Endometrial microvascular endothelial cells (primary cell): ENCODE results near the gene SERBP1. TPM values are rescaled to one million over a fixed set of nuclear protein-coding genes. Genes with fewer than 3 reads are reported as not detected.
"Not testable (repeated sequence)": the region's sequence is repeated elsewhere in the genome, so short reads cannot be mapped to it uniquely, and the experiment has no call there.

Experiments
- in situ Hi-C: cut with HindIII; loops from 2 replicates; pipeline ENCODE4 v1.10.0; 2017; ENCODE audit warnings: low sequenced_read_pairs, low pct_unique_long_range_greater_than_20kb; ENCODE audit errors: inconsistent ontology term
- total RNA-seq: library from RNA; depleted of rRNA; stranded (reverse); fragments of >200 nt; gene quantifications from one replicate; pipeline ENCODE4 v1.2.3, GENCODE V29; 2015; ENCODE audit errors: inconsistent ontology term

Gene SERBP1
- total RNA-seq, 1 donor from 2014 or later: 328 TPM

DNA sequence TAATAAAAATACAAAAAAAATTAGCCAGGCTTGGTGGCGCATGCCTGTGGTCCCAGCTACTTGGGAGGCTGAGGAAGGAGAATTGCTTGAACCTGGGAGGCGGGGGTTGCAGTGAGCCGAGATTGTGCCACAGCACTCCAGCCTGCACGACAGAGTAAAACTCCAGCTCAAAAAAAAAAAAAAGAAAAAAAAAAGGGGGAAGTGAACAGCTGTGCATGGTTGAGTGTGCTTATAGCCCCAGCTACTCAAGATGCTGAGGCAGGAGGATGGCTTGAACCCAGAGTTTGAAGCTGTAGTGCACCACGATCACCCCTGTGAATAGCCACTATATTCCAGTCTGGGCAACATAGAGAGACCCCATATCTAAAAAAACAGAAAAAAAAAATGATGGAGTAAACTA, 15.8 kb upstream of the SERBP1 start:
- in situ Hi-C loops: not testable (repeated sequence)

DNA sequence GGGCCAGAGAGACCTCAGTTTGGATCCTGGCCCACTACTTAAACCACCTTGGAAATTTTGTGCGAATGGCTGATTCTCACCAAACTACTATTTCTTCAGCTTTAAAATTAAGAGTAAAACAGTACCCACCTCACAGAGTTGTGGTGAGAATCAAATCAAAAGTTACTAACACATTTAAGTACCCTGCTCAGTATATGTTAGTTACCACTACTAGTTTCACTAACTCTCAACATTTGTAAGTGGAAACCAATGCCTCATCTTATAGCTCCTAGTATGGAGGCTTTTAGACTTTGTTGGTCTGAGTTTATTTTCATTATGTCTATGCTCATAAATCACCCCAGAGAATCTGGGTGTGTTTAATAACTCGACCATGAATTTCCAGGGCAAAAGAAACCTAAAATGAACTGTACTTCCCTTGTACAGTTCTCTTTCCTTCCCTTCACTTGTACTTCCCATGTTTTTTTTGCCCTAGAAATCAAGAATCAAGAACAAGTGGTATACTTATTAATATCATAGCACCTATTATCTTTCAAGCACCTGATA, 11.6 kb upstream of the SERBP1 start:
- in situ Hi-C loops: no loop called here

DNA sequence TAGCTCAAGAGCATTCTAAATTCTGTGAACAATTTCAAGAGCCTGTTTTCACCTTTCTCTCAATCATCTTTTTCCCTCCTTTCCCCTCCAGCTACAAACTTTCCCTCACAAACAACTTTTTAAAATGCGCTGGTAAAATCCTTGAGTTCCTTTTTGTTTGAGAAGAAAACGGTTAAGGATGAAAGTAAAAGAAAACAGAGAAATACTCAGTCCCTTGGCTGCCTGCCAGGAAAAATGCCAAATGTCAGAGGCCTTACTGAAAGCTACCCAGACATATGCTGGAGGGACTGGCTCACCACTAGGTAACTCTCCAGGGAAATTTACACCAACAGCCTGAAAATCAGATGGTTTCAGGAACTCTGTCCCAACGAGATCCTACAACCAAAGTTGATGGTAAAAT, 11.0 kb upstream of the SERBP1 start:
- in situ Hi-C loops: no loop called here

DNA sequence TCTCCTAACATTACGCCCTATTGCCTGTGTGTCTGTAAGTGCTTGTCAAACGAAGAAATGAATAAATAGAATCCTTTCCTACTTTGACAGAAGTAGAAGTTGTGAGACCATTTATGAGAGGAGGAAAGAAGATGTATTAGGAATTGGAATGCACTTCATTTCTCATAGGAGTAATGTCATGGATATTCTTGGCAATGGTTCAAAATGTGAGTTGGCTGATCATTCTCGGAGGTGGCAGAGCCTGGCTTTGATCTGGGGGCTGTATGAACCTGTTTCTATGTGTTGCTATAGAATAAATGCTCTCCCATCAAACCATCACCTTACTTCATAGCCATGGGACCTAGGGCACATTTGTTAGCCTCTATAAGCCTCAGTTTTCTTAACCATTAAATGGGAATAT, 10.1 kb upstream of the SERBP1 start:
- in situ Hi-C loops: no loop called here

DNA sequence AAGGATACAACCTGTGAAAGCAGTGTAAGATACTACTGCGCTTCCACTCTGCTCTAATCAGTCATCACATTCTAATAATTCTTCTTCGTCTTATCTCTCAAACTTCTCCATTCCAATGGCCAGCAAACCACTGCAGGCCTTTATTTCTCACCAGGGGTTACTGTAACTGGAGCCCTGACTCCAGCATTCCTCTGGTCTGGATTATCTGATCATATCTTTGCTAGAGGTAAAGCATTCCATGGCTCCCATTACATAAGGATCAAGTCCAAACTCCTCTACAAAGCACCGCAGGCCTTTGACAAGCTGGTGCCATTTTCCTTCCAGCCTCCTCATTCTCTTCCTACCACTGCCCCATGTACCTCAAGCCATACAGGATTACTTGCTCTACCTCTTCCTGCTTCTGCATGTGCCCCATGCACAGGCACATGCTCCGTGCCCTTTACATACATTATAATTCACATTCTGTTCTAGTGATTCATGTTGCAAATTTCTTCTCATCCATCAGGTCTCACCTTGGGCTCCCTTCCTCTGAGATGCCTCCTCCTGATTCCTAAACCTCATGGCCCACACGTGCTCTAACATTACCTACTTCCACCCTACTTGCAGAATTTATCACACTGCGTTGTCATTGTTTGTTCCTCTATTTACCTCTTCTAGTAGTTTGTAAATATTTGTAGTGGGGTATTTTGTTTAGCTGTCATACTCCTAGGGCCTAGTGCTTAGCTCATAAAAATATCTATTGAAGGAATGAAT, 9.3 kb upstream of the SERBP1 start:
- in situ Hi-C loops: no loop called here

DNA sequence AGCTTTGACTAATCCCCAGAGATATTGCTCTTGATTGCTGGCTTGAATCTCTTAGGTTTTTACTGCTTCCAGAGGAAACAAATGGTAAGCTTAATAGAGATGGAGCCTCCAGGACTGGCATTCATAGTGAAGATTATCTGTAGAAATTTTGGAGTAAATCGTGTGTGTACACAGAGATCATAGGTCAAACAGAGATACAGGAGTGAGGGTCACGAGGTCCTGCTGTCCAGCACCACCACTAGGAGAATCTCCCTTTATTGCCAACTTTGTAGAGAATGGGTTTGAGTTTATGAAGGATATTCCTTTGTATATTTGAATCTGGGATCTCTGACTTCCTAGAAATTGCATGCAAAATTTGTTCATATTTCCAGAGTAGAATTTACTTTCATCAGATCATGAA, 7.8 kb upstream of the SERBP1 start:
- in situ Hi-C loops: no loop called here

DNA sequence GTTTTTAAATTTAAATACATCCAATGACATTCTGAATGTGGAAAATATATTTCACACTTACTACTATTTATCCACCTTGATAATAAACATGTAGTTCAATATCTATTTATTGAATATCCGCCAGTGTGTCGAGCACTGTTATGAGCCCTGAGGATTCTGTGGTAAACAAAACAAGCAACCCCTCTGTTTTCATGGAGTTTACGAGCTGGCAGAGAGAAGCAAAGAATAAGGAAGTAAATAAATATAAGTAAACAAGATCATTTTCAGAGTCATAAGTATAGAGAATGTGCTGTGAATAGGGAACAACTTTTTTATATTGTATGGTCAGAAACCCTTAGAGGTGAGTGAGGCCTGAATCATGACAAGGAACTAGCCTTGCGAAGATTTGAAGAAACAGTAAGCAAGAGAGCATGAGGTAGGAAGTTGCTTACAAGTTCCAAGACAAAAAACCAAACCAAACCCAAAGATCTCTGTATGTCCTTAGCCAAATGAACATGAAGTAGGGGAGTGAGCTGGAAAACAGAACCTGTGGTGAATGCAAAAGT, 6.4 kb upstream of the SERBP1 start:
- in situ Hi-C loops: no loop called here

DNA sequence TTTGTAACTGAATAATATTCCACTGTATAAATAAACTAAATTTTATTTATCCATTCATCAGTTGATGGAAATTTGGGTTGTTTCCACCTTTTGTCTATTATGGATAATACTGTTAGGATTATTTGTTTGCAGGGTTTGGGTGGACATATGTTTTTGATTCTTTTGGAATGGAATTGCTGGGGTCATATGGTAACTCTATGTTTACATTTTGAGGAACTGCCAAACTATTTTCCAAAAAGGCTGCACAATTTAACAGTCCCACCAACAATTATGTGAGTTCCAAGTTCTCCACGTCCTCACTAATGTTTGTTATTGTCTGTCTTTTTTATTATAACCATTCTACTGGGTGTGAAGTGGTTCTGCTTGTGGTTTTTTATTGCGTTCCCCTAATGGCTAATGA, 4.3 kb upstream of the SERBP1 start:
- in situ Hi-C loops: no loop called here

DNA sequence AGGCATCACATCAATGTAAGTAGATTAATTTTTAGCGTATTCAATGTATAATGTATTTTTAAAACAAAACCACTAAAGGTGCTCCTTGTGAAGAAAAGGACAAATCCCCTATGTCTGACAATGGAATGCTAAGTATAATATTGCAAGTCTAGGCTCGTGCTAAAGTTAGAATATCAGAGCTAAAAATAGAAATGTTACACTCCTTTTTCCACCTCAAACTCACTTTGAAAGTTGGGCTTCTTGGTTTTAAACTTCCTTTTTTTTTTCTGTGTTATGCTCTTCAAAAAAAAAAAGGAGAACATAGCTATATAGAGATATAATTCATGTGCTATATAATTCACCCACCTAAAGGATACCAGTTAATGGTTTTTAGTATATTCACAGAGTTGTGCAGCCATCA, 3.6 kb upstream of the SERBP1 start:
- in situ Hi-C loops: no loop called here

DNA sequence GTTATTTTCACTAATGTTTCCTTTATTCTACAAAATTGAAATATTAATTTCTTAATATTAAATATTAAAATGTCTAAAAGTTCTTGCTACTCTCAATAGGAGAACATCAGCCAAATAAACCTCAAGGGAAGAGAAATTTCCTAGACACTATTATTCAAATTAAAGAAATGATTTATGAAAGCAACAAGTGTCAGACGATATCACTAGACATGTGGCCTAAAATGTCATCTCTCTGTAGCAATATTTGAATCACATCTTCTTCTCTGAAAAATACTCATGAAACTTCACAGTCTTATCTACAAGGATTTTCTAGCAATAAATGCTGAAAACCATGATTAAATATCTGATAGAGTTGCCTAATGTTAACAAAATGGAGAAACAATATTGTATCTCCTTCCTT, 2.5 kb upstream of the SERBP1 start:
- in situ Hi-C loops: no loop called here

DNA sequence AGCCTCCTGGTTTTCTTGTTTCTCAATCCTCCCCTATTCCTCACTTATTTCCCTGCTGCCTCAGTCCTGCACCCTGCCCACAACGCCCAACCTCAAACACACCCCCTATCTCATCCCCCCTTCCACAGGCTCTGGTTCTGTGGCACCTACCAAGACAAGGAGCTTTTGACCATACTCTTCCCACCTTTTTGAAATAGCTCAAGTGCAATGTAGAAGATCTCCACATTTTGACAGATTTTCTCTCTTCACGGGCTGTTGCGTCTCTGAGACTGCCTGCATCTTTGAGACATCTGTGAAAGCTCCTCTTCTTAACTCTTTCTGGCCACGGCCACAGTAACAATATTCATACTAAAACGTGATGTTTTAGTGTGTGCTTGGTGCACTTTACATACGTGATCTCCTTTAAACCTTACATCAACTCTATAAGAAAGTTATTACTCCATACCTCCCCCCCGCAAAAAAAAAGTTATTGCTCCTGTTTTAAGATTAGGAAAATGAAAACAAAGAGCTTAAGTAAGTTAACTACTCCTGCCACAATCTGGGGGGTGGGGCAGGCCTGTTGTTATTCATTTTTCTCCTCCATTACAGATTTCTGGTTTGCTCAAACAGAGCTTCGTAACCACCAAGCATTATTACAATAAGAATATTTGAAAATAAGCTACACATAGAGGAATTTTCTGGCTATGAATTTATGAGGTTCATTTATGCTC, 1.8 kb upstream of the SERBP1 start:
- in situ Hi-C loops: no loop called here

DNA sequence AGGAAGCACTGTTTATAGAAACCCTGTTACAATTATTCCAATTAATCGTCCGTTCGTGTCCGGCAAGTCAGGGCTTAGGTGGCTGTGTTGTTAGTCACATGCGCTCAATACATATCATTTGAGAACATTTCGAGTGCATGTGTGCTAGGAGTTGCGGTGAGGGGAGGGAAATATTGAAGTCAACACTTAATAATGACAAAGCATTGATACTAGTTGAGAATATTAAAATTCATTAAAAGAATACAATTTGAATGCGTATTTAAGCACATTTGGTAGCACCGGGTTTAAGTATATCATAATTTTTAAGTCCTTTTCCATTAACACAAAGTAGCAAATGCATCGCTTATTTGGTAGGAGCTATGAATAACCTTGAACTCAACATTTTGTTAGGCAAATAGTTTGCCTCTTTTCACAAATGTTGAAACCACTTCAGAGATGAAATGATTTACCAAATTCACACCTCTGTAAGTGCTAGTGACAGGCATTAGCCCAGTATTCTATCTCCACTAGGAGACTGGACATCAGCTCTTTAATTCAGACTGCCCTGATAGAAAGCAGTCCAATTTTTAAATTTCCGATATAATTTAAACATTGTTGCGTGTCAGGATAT, 1.1 kb upstream of the SERBP1 start:
- in situ Hi-C loops: no loop called here

DNA sequence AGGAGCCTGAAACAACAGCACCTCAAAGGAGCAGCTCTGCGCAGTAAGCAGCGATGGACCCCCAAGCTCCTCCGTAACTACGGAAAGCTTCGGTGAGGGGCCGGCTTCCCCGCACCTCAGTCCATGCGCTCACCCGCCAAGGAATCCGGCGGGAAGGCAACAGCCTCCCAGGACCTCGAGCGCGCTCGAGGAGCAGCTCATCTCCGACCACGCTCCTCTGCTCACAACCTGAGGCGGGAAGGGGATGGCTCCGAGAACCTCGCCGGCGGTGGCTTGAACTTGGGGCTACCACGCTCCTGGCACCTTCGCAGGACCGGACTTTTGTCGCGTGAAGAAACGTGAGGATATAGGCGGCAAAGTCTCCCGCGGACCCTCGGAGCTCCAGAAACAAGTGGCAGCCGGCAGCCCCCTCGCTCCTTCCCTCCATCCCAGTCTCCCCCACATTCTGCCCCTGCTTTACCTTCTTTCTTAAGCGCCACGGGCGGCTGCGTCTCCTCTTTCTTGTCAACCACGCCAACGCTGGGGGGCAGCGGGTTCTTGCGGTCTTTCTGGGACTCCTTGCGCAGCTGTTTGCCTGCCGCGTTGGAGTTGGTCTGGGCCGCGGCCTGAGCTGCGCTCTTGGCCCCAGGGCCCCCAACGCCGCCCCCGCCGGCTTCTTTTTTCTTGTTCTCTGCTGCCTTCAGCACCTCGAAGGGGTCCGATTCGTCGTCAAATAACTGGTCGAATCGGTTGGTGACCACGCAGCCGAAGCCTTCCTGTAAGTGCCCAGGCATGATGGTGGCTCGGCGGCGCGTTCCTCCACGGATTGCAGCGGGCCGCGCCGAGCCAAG, 459 bp downstream of the SERBP1 start:
- in situ Hi-C loops: no loop called here

DNA sequence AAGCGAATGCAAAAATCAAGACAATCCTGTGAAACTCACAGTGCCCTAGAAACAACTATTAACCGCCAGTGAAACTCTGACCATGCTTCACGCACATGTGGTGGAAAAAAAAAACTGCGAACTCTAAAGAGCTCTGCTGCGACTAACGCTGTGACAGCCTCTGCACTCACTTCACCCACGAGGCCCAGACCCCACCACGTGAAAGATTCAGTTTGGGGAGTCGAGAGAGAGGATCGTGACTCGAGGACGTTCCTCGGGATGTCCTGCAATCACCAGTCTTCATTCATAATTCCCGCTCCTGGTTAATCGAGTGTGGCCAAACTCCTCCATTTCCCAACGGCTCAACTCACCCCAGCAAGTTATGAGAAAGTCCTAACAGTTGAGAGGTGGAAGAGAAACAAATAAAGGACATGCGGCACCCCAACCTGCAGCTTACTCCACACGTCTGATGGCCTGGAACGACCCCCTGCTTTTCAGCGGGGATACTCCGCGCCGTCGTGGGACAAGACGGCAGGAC, 1.1 kb downstream of the SERBP1 start:
- in situ Hi-C loops: no loop called here

DNA sequence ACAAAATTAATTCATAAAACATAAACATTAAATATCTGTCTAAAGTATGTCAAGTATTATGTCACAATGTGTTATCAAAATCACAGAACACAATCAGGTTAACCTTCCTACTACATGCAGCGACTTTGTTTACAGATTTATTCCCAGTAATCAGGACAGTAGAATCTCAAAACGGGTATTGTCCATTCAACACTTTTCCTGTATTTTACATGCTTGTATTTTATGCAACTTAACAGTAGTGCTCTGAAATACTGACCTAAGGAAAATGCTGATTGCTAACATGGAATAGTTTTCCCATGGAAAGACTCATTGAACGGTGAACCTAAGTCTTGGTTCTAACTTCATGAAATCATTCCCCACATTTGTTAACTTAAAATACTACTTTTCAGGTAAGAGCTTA, 2.3 kb downstream of the SERBP1 start:
- in situ Hi-C loops: no loop called here

DNA sequence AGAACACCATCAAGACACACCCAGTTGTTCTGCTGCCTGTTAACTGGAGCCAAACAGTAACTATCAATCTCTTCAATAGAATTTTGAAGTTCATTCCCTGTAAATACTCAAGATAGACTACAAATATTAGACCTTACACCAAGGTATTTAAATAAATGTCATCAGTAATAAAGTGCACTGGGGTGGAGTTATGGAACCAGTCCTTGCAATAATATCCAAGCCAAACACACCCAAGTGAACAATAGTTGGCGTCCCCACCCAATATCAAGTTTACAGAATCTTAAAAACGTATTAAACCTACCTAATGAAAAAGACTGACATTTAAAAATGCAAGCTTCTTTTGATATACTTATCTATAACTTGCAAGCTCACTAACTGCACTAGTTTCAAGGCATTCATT, 2.7 kb downstream of the SERBP1 start:
- in situ Hi-C loops: no loop called here

DNA sequence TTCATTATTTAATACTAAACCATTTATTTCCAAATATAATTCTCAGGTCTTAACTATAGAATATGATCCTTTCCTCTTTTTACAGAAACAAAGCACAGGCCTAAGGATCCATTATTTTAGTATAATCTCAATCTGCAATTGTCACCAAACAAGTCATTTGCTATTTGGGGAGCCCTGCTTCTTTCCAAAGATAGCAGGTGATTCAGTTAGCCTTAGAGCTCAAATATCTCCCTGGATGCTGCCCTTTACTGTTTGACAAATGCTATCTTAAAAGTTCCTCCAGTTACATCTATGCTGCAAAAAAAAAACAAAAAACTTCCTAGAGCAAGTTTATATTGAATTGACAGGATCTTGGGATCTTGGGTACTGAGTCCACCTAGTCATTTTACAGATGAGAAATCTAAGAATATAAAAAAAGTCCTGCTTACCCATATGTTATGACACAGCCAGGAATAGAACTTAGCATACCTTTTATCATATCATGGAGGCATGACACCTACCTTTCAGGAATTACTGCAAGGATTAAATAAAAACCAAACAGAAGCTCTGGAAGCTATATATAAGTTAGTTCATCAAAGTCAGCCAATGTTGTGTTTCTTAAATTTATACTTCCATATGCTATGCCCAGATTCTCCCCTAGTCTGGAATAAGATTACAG, 9.2 kb downstream of the SERBP1 start:
- in situ Hi-C loops: no loop called here

DNA sequence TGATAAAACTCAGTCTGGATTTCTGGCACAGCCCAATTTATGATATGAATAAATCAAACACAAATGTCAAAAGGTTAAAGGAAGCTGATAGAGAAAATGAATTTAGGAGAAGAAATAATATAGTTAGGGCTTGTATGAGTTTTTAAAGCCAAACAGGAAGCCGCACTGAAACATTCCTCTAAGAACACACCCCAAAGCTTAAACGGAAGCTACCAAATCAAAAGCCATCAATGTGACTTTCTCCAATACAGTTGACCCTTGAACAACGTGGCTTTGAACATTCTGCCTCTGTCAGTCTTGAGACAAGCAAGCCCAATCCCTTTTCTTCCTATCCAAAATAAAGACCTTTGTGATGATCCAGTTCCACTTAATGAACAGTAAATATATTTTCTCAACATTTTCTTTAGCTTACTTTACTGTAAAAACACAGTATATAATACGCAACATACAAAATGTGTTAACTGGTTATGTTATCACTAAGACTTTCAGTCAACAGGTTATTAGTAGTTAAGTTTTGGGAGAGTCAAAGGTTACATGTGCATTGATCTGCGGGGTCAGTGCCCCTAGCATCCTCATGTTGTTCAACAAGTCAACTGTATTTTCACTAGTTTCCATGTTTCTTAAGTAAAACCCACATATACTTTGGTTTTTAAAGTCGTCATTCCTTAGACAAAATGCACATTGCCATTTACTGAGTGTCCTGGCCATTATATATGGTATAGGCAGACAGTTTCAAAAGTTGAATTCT, 11.2 kb downstream of the SERBP1 start:
- in situ Hi-C loops: no loop called here
